Upper lobe of left lung (tissue), 4 donors: Measurements from ENCODE around the gene TAX1BP3.

Experiments used
- CTCF ChIP-seq, 6 experiments: fragments of 450-650 bp in 4 of 6; fragments of 200-600 bp in 2 of 6; sonication (generic) in 2 of 6; IDR thresholded peaks; one replicate each; pipeline ENCODE4 v1.5.1; 2016 to 2019; ENCODE audit warnings: antibody characterized with exemption in 6 of 6
- EP300 ChIP-seq, 4 donors: sonication (generic); formaldehyde crosslinking; IDR thresholded peaks; one replicate each; pipeline ENCODE4 v1.5.1; 2017; ENCODE audit warnings: antibody characterized with exemption in 4 of 4, control low read depth in 2 of 4

- TF ChIP-seq CTCF (IDR thresholded peaks at IDR 0.05) (peak; percentile 80 to 88 (median 84)), EP300 (IDR thresholded peaks at IDR 0.05) (no peak)
These were observed 14.7 kb upstream of the TAX1BP3 start for GRCh38 chr17:3683054-3683511.
